Right renal pelvis (tissue), 4 donors: Measurements from ENCODE around the gene ZNF154. TPM values are rescaled to one million over a fixed set of nuclear protein-coding genes. Genes with fewer than 3 reads are reported as not detected.
A peak's percentile ranks its signal among the peaks of the same experiment; 100 is the strongest.

Source experiments
- DNase-seq, 4 donors: peaks; one replicate each; pipeline ENCODE4 v3.0.0-alpha.2; 2013; ENCODE audit warnings: low read depth in 4 of 4, low spot score in 3 of 4, missing footprints in 1 of 4
- polyA plus RNA-seq, 4 donors: library from polyadenylated mRNA; unstranded; fragments of 120-200 nt; gene quantifications; one replicate each; pipeline ENCODE4 v1.2.1, GENCODE V29; 2013; ENCODE audit not compliant: insufficient read length in 4 of 4

ZNF154 gene
- polyA plus RNA-seq, 4 donors, result 24.8 to 30.9 (median 29.8) TPM

GRCh38 chr19:57682226-57682766 is 26.7 kb downstream of the ZNF154 start:
- DNase-seq, result no peak

- DNase-seq, result no peak
Observed at GRCh38 chr19:57675881-57676280, 33.1 kb downstream of the ZNF154 start.

DNA sequence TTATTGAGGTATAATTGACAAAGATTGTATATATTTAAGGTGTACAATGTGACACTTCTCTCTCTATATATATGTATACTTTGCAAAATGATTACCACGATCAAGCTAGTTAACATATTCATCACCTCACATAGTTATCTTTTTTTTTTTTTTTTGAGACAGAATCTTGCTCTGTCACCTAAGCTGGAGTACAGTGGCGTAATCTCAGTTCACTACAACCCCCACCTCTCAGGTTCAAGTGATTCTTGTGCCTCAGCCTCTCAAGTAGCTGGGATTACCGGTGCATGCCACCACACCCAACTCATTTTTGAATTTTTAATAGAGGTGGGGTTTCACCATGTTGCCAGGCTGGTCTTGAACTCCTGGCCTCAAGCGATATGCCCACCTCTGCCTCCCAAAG is 36.5 kb downstream of the ZNF154 start:
- no peak for DNase-seq

DNA sequence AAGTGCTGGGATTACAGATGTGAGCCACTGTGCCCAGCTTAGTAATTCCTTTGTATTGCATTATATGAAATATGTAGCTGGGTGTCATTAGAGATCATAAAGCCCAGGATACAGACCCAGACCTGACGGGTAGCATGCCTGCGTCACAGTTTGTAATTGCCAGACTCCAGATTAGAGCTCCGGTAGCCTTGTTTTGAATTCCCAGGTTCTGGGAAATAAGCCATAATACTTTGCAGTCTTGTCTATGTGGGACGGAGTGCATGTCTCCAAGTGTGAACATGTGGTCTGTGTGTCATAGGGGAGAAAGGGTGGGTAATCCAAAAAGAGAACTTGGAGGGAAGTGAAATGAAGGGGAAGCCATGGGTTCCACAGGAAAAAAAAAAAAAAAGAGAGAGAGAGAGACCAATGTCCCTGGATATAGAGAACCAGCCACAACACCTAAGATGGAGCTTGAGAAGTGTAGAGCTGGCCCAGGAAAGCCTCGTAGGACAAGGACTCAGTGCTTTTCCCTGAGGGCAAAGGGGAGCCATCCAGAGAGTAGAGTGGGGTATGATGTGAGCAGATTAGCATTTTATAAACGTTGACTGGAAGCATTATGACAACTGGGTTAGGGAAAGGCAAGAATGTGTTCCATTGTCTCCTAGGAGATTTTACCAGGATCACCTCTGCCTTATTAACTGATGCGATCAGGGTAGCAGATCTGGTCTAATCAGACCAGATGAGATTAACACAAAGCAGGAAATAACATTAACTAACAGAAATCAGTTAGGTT is 37.7 kb downstream of the ZNF154 start:
- DNase-seq, result no peak

- DNase-seq, result no peak
Observed at GRCh38 chr19:57668635-57669034, 40.4 kb downstream of the ZNF154 start, which contains the start of gene ZSCAN4. Gene ZSCAN4, plus strand, starts transcription at chr19:57668935. Its CDS starts 7,211 bp downstream, at chr19:57676146.

- no peak for DNase-seq
Observed at GRCh38 chr19:57667228-57667627, 41.8 kb downstream of the ZNF154 start.

GRCh38 chr19:57665261-57665806 is 43.7 kb downstream of the ZNF154 start:
- DNase-seq, result no peak

GRCh38 chr19:57664269-57665127 is 44.5 kb downstream of the ZNF154 start:
- peak; percentile 40 to 59 (median 52) for DNase-seq

GRCh38 chr19:57656346-57656745 is 52.7 kb downstream of the ZNF154 start:
- no peak for DNase-seq

- no peak for DNase-seq
Observed at GRCh38 chr19:57655443-57655842, 53.6 kb downstream of the ZNF154 start.

DNA sequence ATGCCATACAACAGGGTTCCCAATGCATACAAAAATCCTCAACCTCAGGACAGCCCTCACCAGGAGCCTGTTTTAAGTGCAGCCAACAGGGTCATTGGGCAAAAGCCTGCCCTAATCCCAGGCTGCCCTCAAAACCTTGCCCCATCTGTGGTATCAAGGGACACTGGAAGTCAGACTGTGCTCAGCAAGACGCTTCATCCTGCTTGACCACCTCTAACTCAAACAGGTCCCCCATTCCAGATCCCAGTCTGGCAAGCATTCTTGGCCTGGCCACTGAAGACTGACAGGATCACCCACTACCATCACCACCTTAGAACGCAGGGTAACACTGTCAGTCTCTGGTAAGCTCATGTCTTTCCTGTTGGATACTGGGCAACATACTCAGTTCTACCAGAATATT is 55.3 kb downstream of the ZNF154 start:
- no peak for DNase-seq

- no peak for DNase-seq
Observed at GRCh38 chr19:57651654-57651996, 57.4 kb downstream of the ZNF154 start.

DNA sequence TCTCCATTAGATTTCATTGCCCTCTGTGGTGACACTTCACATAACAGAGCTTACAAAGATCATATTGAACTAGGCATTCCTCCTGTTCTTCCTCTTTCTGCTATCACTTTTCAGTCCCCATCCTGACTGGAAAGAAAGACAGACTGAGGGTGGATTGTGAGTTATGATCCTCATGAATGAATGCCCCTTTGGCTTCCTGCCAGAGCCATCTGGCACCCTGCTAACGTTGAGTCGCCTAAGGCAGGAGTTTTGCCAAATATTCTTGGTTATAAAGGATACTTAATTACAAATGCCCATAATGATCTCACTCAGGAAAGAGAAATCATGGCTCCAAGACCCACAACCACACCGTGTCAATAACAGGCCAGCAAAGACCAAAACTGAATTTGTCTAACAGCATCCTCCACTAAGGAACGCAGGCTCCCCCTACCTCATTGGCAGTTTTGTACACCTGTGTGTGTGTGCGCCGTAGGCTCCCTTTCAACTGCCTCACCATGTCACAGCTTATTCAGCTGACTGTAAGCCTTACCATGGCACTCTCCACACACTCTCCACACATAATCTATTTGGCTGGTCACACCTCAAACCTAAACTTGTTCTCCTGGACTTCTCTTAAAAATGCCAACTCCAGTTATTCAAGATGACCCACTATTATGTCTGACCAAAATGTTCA is 60.5 kb downstream of the ZNF154 start:
- DNase-seq, result no peak

Other genes with a start within 250 kb of the ZNF154 start
- 10 to 100 TPM; 18.6 to 25.4 (median 22.1) TPM for gene ZNF772, start 231.6 kb downstream of the ZNF154 start, polyA plus RNA-seq
- 10 to 100 TPM; 17.4 to 24.3 (median 20.8) TPM for gene ZNF419, start 221.5 kb downstream of the ZNF154 start, polyA plus RNA-seq
- 10 to 100 TPM; 11.3 to 13.0 (median 11.6) TPM for gene ZNF773, start 209.3 kb downstream of the ZNF154 start, polyA plus RNA-seq
- 10 to 100 TPM; 12.5 to 14.7 (median 13.5) TPM for gene ZNF549, start 181.8 kb downstream of the ZNF154 start, polyA plus RNA-seq
- gene ZNF550, start 149.3 kb downstream of the ZNF154 start, polyA plus RNA-seq, result 10 to 100 TPM; 20.6 to 25.9 (median 22.2) TPM
- gene ZNF416, start 130.3 kb downstream of the ZNF154 start, polyA plus RNA-seq, result 1 to 10 TPM; 7.8 to 9.8 (median 9.5) TPM
- 10 to 100 TPM; 16.3 to 21.1 (median 18.8) TPM for gene ZIK1, start 125.1 kb downstream of the ZNF154 start, polyA plus RNA-seq
- gene ZNF530, start 109.3 kb downstream of the ZNF154 start, polyA plus RNA-seq, result 1 to 10 TPM; 4.3 to 5.3 (median 5.1) TPM
- 10 to 100 TPM; 25.6 to 28.3 (median 26.8) TPM for gene ZNF134, start 95.0 kb downstream of the ZNF154 start, polyA plus RNA-seq
- gene ZNF211, start 76.0 kb downstream of the ZNF154 start, polyA plus RNA-seq, result 10 to 100 TPM; 26.8 to 49.0 (median 34.0) TPM
- gene ZSCAN4, start 40.3 kb downstream of the ZNF154 start, polyA plus RNA-seq, result under 1 TPM in 1 of 4 donors, not detected in 3; 0.05 TPM
- 10 to 100 TPM; 12.6 to 16.3 (median 15.2) TPM for gene ZNF551, start 27.2 kb downstream of the ZNF154 start, polyA plus RNA-seq
- 10 to 100 TPM; 15.6 to 20.8 (median 19.0) TPM for gene ZNF671, start 18.4 kb upstream of the ZNF154 start, polyA plus RNA-seq
- gene ZNF776, start 37.6 kb upstream of the ZNF154 start, polyA plus RNA-seq, result 10 to 100 TPM; 31.8 to 40.0 (median 37.2) TPM
- gene ZNF586, start 60.5 kb upstream of the ZNF154 start, polyA plus RNA-seq, result 10 to 100 TPM; 19.7 to 23.8 (median 20.9) TPM
- 10 to 100 TPM; 14.4 to 19.5 (median 15.7) TPM for gene ZNF552, start 105.7 kb upstream of the ZNF154 start, polyA plus RNA-seq
- gene ZNF587B, start 121.1 kb upstream of the ZNF154 start, polyA plus RNA-seq, result 10 to 100 TPM; 11.3 to 14.1 (median 13.6) TPM
- 10 to 100 TPM; 19.8 to 30.7 (median 24.3) TPM for gene ZNF587, start 140.7 kb upstream of the ZNF154 start, polyA plus RNA-seq
- 10 to 100 TPM; 45.2 to 66.4 (median 52.7) TPM for gene ZNF814, start 179.8 kb upstream of the ZNF154 start, polyA plus RNA-seq
- gene ZNF417, start 207.4 kb upstream of the ZNF154 start, polyA plus RNA-seq, result 10 to 100 TPM; 20.3 to 23.1 (median 21.8) TPM
- 10 to 100 TPM; 19.0 to 21.9 (median 19.5) TPM for gene ZNF418, start 226.2 kb upstream of the ZNF154 start, polyA plus RNA-seq
- gene ZNF256, start 238.5 kb upstream of the ZNF154 start, polyA plus RNA-seq, result 10 to 100 TPM in 1 of 4 donors, 1 to 10 TPM in 3; 8.1 to 10.3 (median 9.1) TPM